Osteocyte (in vitro differentiated cells): ENCODE data around the gene HSDL2. TPM values are rescaled to one million over a fixed set of nuclear protein-coding genes. Genes with fewer than 3 reads are reported as not detected.

Experiments
- DNase-seq: peaks from one replicate; pipeline ENCODE4 v3.0.0; 2021; ENCODE audit warnings: mixed read lengths; ENCODE audit not compliant: unreplicated experiment; ENCODE audit errors: extremely low spot score
- H3K27ac Mint-ChIP-seq: one replicate; pipeline ENCODE4 v1.8.0; 2021; ENCODE audit warnings: mild to moderate bottlenecking, mixed read lengths; ENCODE audit not compliant: unreplicated experiment
- H3K27me3 Mint-ChIP-seq: one replicate; pipeline ENCODE4 v1.8.0; 2021; ENCODE audit warnings: mixed read lengths; ENCODE audit not compliant: unreplicated experiment
- H3K36me3 Mint-ChIP-seq: one replicate; pipeline ENCODE4 v1.8.0; 2021; ENCODE audit warnings: mixed read lengths; ENCODE audit not compliant: unreplicated experiment
- H3K4me1 Mint-ChIP-seq: one replicate; pipeline ENCODE4 v1.8.0; 2021; ENCODE audit warnings: mixed read lengths; ENCODE audit not compliant: unreplicated experiment
- H3K4me3 Mint-ChIP-seq: one replicate; pipeline ENCODE4 v1.8.0; 2021; ENCODE audit warnings: mild to moderate bottlenecking, moderate library complexity, mixed read lengths; ENCODE audit not compliant: unreplicated experiment
- H3K9me3 Mint-ChIP-seq: one replicate; pipeline ENCODE4 v1.8.0; 2021; ENCODE audit warnings: mixed read lengths; ENCODE audit not compliant: unreplicated experiment
- total RNA-seq: library from RNA; stranded (reverse); gene quantifications from 2 replicates; pipeline ENCODE4 v1.2.1, GENCODE V29; 2021
- TF ChIP-seq, protein P1 (sequence below): fragments of 200-600 bp; sonication (generic); IDR thresholded peaks from 2 replicates; pipeline ENCODE4 v1.5.0; 2021; ENCODE audit warnings: antibody characterized with exemption, mild to moderate bottlenecking, moderate library complexity

Gene HSDL2
- total RNA-seq, 1 donor from 2014 or later = 19.0 TPM

DNA sequence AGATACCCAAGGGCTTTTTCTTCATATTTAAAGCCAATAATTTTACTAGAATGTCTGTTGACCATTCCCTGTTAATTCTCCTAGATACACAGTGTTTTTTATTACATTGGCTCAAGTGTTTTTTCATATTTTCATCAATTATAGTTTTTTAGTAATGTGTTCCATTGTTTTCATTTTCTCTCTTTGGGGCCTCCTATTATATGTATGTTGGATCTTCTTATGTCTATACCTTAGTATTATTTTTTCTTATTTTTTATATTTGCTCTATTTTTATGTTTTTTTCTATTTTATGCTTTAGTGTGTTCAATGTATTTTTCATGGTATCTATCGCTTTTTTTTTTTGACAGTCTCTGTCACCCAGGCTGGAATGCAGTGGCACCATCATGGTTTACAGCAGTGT lies 114.2 kb downstream of the HSDL2 start:
- peaks cover 6% of the 10 kb centered on the region for H3K4me1 Mint-ChIP-seq
- no peak overlapping the region for H3K27ac Mint-ChIP-seq
- TF ChIP-seq, protein P1, sequence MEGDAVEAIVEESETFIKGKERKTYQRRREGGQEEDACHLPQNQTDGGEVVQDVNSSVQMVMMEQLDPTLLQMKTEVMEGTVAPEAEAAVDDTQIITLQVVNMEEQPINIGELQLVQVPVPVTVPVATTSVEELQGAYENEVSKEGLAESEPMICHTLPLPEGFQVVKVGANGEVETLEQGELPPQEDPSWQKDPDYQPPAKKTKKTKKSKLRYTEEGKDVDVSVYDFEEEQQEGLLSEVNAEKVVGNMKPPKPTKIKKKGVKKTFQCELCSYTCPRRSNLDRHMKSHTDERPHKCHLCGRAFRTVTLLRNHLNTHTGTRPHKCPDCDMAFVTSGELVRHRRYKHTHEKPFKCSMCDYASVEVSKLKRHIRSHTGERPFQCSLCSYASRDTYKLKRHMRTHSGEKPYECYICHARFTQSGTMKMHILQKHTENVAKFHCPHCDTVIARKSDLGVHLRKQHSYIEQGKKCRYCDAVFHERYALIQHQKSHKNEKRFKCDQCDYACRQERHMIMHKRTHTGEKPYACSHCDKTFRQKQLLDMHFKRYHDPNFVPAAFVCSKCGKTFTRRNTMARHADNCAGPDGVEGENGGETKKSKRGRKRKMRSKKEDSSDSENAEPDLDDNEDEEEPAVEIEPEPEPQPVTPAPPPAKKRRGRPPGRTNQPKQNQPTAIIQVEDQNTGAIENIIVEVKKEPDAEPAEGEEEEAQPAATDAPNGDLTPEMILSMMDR = no peak
- H3K27me3 Mint-ChIP-seq = no peaks in the 10 kb centered on the region
- H3K4me3 Mint-ChIP-seq = no peak overlapping the region
- no peak for DNase-seq
- peaks cover 29% of the 10 kb centered on the region for H3K36me3 Mint-ChIP-seq
- H3K9me3 Mint-ChIP-seq = peaks cover 29% of the 10 kb centered on the region

DNA sequence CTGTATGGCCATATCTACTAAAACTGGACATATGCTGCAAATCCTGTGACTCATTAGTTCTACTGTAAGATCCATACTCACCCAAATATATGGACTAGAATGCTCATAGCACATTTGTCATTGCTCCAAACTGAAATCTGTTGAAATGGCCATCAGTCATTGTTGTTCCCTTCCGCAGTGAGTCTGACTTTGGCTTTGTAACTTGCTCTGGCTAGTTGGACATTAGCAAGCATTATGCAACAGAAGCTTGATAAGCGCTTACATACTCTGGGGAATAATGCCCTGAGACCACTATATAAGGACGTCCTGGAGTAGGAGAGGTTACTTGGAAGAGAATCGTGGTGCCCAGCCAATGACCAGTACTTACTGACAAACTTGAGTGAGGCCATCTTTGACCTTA lies 115.7 kb downstream of the HSDL2 start:
- no peak for DNase-seq
- no peak overlapping the region for H3K27ac Mint-ChIP-seq
- H3K36me3 Mint-ChIP-seq = peaks cover 29% of the 10 kb centered on the region
- H3K4me1 Mint-ChIP-seq = peaks cover 6% of the 10 kb centered on the region
- TF ChIP-seq, protein P1 = no peak
- no peaks in the 10 kb centered on the region for H3K27me3 Mint-ChIP-seq
- H3K9me3 Mint-ChIP-seq = peaks cover 29% of the 10 kb centered on the region
- no peak overlapping the region for H3K4me3 Mint-ChIP-seq

DNA sequence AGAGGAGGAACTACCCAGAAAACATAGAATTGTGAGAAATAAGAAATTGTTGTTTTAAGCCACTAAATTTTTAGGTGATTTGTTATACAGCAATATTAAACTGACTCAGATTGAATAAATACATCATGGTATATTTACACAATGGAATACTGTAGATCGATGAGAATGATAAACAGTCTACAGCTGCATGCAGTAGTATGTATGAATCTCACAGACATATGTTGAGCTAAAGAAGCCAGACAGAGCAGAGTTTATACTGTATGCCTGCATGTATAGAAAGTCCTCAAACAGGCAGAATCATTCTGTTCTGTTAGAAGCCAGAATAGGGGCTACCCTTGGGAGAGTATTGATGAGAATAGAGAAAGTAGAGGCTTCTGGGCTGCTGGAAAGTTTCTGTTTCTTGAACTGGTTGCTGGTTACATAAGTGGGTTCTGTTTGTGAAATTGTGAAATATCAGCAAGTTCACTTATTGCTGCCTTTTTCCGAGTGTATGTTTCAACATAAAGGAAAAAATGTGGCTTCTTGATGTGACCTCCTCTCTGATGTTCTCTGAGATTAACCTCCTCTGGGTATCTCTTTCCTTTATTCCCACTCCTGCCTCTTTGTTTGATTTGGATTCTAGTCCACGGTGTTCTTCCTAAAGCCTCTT lies 116.3 kb downstream of the HSDL2 start:
- DNase-seq = no peak
- TF ChIP-seq, protein P1 = no peak
- H3K36me3 Mint-ChIP-seq = peaks cover 29% of the 10 kb centered on the region
- peaks cover 29% of the 10 kb centered on the region for H3K9me3 Mint-ChIP-seq
- H3K27ac Mint-ChIP-seq = no peak overlapping the region
- H3K4me3 Mint-ChIP-seq = no peak overlapping the region
- H3K27me3 Mint-ChIP-seq = no peaks in the 10 kb centered on the region
- H3K4me1 Mint-ChIP-seq = peaks cover 6% of the 10 kb centered on the region

DNA sequence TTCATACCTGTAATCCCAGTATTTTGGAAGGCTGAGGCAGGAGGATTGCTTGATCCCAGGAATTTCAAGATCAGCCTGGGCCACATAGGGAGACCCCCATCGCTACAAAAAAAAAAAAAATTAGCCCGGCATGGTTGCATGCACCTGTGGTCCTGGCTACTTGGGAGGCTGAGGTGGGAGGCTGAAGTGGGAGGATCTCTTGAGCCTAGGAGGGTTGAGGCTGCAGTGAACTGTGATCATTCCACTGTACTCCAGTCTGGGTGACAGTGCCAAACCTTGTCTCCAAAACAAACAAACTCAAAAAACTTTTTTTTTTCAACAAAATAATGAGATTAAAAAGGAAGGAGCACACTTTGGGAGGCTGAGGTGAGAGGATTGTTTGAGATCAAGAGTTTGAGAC lies 120.9 kb downstream of the HSDL2 start:
- Mint-ChIP-seq H3K9me3 (peaks cover 3% of the 10 kb centered on the region), H3K27me3 (no peaks in the 10 kb centered on the region), H3K36me3 (peaks cover 2% of the 10 kb centered on the region), H3K27ac (no peak overlapping the region), H3K4me3 (no peak overlapping the region), H3K4me1 (peaks cover 11% of the 10 kb centered on the region)
- no peak for DNase-seq
- TF ChIP-seq, protein P1 = no peak

DNA sequence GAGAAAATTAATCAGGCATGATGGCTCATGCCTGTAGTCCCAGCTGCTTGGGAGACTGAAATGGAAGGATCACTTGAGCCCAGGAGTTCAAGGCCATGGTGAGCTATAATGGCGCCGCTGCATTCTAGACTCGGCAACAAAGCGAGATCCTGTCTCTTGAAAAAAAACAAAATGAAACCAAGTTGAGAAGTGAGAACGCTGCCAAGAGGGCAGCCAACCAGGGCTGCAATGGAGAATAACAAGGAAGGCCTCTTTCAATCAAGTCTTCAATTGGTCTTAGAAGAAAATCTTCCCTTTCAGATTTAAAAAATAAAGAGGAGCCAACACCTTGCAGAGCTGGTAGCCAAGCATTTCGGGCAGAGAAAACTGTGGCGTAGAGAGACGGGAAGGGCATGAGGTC lies 121.4 kb downstream of the HSDL2 start:
- no peaks in the 10 kb centered on the region for H3K9me3 Mint-ChIP-seq
- no peak overlapping the region for H3K4me3 Mint-ChIP-seq
- peaks cover 11% of the 10 kb centered on the region for H3K4me1 Mint-ChIP-seq
- H3K27ac Mint-ChIP-seq = no peak overlapping the region
- TF ChIP-seq, protein P1 = no peak
- DNase-seq = no peak
- peaks cover 2% of the 10 kb centered on the region for H3K36me3 Mint-ChIP-seq
- no peaks in the 10 kb centered on the region for H3K27me3 Mint-ChIP-seq
